GM21529 (cell line): Measurements from ENCODE around the gene PHLDB3.
A peak's percentile ranks its signal among the peaks of the same experiment; 100 is the strongest.

Experiments used
- ATAC-seq: cut with Tn5 transposase; IDR thresholded peaks from one replicate; pipeline ENCODE4 v1.9.1; 2021; ENCODE audit not compliant: unreplicated experiment

Gene PHLDB3

GRCh38 chr19:43501661-43502418 is 2.7 kb downstream of the PHLDB3 start:
- ATAC-seq = no peak

GRCh38 chr19:43499042-43499441 is 5.5 kb downstream of the PHLDB3 start:
- ATAC-seq = no peak

- no peak for ATAC-seq
Measured at GRCh38 chr19:43498233-43498842, 6.2 kb downstream of the PHLDB3 start.

GRCh38 chr19:43496960-43497359 is 7.6 kb downstream of the PHLDB3 start:
- no peak for ATAC-seq

GRCh38 chr19:43495082-43495481 is 9.5 kb downstream of the PHLDB3 start:
- ATAC-seq = no peak

- no peak for ATAC-seq
Measured at GRCh38 chr19:43490759-43491158, 13.8 kb downstream of the PHLDB3 start.

GRCh38 chr19:43489979-43490599 is 14.5 kb downstream of the PHLDB3 start:
- ATAC-seq = no peak

- no peak for ATAC-seq
Measured at GRCh38 chr19:43489310-43489709, 15.2 kb downstream of the PHLDB3 start.

- no peak for ATAC-seq
Measured at GRCh38 chr19:43488179-43488578, 16.4 kb downstream of the PHLDB3 start.

- no peak for ATAC-seq
Measured at GRCh38 chr19:43486412-43486811, 18.1 kb downstream of the PHLDB3 start.

- no peak for ATAC-seq
Measured at GRCh38 chr19:43485951-43486350, 18.6 kb downstream of the PHLDB3 start.

GRCh38 chr19:43483281-43483680 is 21.3 kb downstream of the PHLDB3 start:
- no peak for ATAC-seq

GRCh38 chr19:43482193-43482592 is 22.4 kb downstream of the PHLDB3 start:
- ATAC-seq = no peak

GRCh38 chr19:43481701-43482100 is 22.8 kb downstream of the PHLDB3 start:
- no peak for ATAC-seq

GRCh38 chr19:43480574-43480973 is 24.0 kb downstream of the PHLDB3 start:
- no peak for ATAC-seq

GRCh38 chr19:43479961-43480561 is 24.5 kb downstream of the PHLDB3 start:
- no peak for ATAC-seq

- ATAC-seq = no peak
Measured at GRCh38 chr19:43479226-43479625, 25.3 kb downstream of the PHLDB3 start.

GRCh38 chr19:43478323-43478722 is 26.2 kb downstream of the PHLDB3 start:
- no peak for ATAC-seq

GRCh38 chr19:43476606-43477005 is 27.9 kb downstream of the PHLDB3 start:
- no peak for ATAC-seq

GRCh38 chr19:43474986-43475705 is 29.4 kb downstream of the PHLDB3 start:
- ATAC-seq = peak; percentile 53

GRCh38 chr19:43474487-43474886 is 30.1 kb downstream of the PHLDB3 start:
- no peak for ATAC-seq
